Prostate gland (tissue), 2 donors: ENCODE results near the gene TPO. TPM values are rescaled to one million over a fixed set of nuclear protein-coding genes. Genes with fewer than 3 reads are reported as not detected.

Experiments used
- DNase-seq: peaks from one replicate; pipeline ENCODE4 v3.0.0-alpha.2; 2019; ENCODE audit warnings: low spot score
- H3K27ac ChIP-seq, 2 donors: fragments of 200-600 bp; sonication (generic); 2 replicates each; pipeline ENCODE4 v1.5.1; 2017 to 2019
- H3K27me3 ChIP-seq: fragments of 200-600 bp; sonication (generic); replicated peaks from 2 replicates; pipeline ENCODE4 v1.5.1; 2019; ENCODE audit not compliant: insufficient read depth
- H3K36me3 ChIP-seq, 2 donors: fragments of 200-600 bp; sonication (generic); 1 replicate in 1 of 2; 2 replicates in 1 of 2; pipeline versions ENCODE4 v1.5.1 to v1.8.1; 2017 to 2019
- H3K4me1 ChIP-seq: fragments of 200-600 bp; sonication (generic); replicated peaks from 2 replicates; pipeline ENCODE4 v1.5.1; 2019
- H3K4me3 ChIP-seq, 2 donors: fragments of 200-600 bp; sonication (generic); 2 replicates each; pipeline ENCODE4 v1.5.1; 2017 to 2019
- H3K9me3 ChIP-seq: fragments of 200-600 bp; sonication (generic); 2 replicates; pipeline ENCODE4 v1.5.1; 2017
- POLR2A ChIP-seq: fragments of 450-650 bp; IDR thresholded peaks from one replicate; pipeline ENCODE4 v1.6.1; 2016; ENCODE audit warnings: antibody characterized with exemption, mild to moderate bottlenecking
- POLR2AphosphoS5 ChIP-seq: sonication (generic); formaldehyde crosslinking; IDR thresholded peaks from one replicate; pipeline ENCODE4 v1.6.1; 2017; ENCODE audit warnings: antibody characterized with exemption
- WGBS: methylation state at CpG from one replicate; pipeline ENCODE4 v1.1.5; 2018; 5-methylcytosine and 5-hydroxymethylcytosine counted together
- intact Hi-C: fragments of 100-400 bp; cut with DNase I; formaldehyde crosslinking; loops from one replicate; pipeline ENCODE4 v1.14.2; 2022
- total RNA-seq, 2 donors: library from RNA; depleted of rRNA; stranded (reverse); fragments of >200 nt; gene quantifications; one replicate each; pipeline ENCODE4 v1.1.0, GENCODE V29; 2016
- TF ChIP-seq, protein P1 (sequence below), 4 experiments: fragments of 200-600 bp in 2 of 4; fragments of 450-650 bp in 2 of 4; sonication (generic) in 2 of 4; IDR thresholded peaks; 1 replicate in 3 of 4; 2 replicates in 1 of 4; pipeline ENCODE4 v1.5.1; 2016 to 2019; ENCODE audit warnings: antibody characterized with exemption in 4 of 4, mild to moderate bottlenecking in 2 of 4, moderate library complexity in 2 of 4

Gene TPO
- total RNA-seq, 2 donors from 2014 or later = 0.82 to 1.4 TPM

DNA sequence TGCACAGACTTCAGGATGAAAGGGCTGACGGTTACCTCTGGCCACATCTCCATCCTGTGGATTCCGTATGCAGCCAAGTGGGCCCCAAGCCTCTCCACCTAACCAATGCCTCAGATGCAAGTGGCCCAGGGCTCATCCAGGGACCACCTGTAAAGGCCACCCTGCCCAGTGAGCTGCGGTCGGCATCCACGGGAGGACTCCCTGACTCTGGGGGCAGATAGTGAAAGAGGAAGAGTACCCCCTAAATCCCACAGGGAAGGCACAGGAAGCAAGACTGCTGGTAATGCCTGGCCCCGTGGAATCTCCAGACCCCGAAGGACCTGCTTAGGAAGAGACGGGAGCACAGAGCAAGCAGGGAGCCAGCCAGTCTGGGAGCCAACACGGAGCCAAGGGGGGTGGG is 11.2 kb upstream of the TPO start:
- 88% methylated on average over 9 of the region's 9 CpGs for WGBS
- TF ChIP-seq POLR2A (no peak), POLR2AphosphoS5 (no peak)
- TF ChIP-seq, protein P1, sequence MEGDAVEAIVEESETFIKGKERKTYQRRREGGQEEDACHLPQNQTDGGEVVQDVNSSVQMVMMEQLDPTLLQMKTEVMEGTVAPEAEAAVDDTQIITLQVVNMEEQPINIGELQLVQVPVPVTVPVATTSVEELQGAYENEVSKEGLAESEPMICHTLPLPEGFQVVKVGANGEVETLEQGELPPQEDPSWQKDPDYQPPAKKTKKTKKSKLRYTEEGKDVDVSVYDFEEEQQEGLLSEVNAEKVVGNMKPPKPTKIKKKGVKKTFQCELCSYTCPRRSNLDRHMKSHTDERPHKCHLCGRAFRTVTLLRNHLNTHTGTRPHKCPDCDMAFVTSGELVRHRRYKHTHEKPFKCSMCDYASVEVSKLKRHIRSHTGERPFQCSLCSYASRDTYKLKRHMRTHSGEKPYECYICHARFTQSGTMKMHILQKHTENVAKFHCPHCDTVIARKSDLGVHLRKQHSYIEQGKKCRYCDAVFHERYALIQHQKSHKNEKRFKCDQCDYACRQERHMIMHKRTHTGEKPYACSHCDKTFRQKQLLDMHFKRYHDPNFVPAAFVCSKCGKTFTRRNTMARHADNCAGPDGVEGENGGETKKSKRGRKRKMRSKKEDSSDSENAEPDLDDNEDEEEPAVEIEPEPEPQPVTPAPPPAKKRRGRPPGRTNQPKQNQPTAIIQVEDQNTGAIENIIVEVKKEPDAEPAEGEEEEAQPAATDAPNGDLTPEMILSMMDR (IDR thresholded peaks at IDR 0.05) = no peak
- no peaks in the 10 kb centered on the region for H3K36me3 ChIP-seq

DNA sequence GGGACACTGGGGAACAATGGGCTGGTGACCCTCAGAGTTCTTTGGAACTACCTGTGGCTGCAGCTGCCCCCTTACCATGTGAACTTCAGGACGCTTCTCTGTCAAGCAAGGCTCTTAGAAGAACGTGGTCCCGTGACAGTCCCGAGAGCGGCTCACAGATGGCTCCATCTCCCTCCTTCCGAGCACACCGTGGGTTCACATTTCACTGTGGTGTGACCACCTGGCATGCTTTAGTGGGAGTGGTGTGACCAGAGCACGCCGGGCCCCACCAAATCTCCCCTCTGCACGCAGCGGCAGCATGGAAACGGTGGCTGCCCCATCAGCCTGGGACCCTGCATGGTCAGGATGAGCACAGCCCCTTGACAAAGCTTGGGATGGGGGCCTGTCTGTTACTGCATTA is 9.7 kb upstream of the TPO start:
- Histone ChIP-seq H3K36me3 (no peaks in the 10 kb centered on the region), H3K27ac (no peak overlapping the region), H3K4me1 (no peaks in the 10 kb centered on the region), H3K4me3 (no peak overlapping the region), H3K27me3 (no peaks in the 10 kb centered on the region), H3K9me3 (no peaks in the 10 kb centered on the region)
- no peak for DNase-seq
- intact Hi-C loops = no loop called here
- TF ChIP-seq, protein P1 (IDR thresholded peaks at IDR 0.05) = no peak
- no peak for TF ChIP-seq POLR2A
- 88% methylated on average over 12 of the region's 12 CpGs for WGBS

More for the DNA sequence above, 11.2 kb upstream of the TPO start:
- H3K27me3 ChIP-seq = no peaks in the 10 kb centered on the region
- H3K27ac ChIP-seq = no peak overlapping the region
- intact Hi-C loops = no loop called here
- no peaks in the 10 kb centered on the region for H3K9me3 ChIP-seq
- H3K4me3 ChIP-seq = no peak overlapping the region
- no peaks in the 10 kb centered on the region for H3K4me1 ChIP-seq
- no peak for DNase-seq

DNA sequence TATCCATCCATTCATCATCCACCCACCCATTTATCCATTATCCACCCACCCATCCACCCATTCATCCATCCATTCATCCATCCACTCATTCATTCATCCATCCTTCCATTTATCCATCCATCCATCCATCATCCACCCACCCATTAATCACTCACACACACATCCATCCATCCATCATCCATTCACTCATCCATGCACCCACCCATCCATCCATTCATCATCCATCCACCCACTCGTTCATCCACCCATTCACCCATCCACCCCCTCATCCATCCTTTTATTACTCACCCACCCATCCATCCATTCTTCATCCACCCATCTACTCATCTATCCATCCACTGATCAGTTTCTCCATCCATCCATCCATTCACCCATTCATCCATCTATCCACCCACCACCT is 8.1 kb upstream of the TPO start:
- TF ChIP-seq, protein P1 (IDR thresholded peaks at IDR 0.05) = no peak
- TF ChIP-seq POLR2A (no peak), POLR2AphosphoS5 (no peak)
- no peak overlapping the region for H3K27ac ChIP-seq
- DNase-seq = no peak
- no peaks in the 10 kb centered on the region for H3K9me3 ChIP-seq
- no peak overlapping the region for H3K4me3 ChIP-seq
- intact Hi-C loops = no loop called here
- H3K27me3 ChIP-seq = no peaks in the 10 kb centered on the region
- no peaks in the 10 kb centered on the region for H3K36me3 ChIP-seq
- H3K4me1 ChIP-seq = no peaks in the 10 kb centered on the region
- WGBS = 82% methylated on average over 1 of the region's 1 CpG

DNA sequence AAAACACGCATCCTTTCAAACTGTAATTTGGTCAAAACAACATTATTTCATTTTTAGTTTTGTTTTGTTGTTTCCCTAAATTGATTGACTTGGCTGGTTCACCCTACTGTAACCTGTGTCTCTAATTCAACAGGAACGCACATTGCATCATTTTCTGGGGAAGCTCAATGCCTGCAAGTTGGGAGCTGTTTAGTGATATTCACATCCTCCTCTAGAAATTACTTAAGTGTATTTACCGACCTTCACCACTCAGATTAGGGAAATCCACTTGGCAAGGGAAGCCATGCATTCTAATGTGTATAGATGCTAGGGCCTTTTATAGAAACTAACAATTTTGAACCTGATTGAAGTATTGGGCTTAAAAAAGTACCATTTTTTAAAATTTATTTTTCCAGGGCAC is 7.3 kb upstream of the TPO start:
- intact Hi-C loops = no loop called here
- DNase-seq = no peak
- Histone ChIP-seq H3K36me3 (no peaks in the 10 kb centered on the region), H3K9me3 (no peaks in the 10 kb centered on the region), H3K27ac (no peak overlapping the region), H3K4me3 (no peak overlapping the region), H3K27me3 (no peaks in the 10 kb centered on the region), H3K4me1 (no peaks in the 10 kb centered on the region)
- WGBS = 62% methylated on average over 3 of the region's 3 CpGs
- TF ChIP-seq POLR2A (no peak), POLR2AphosphoS5 (no peak)
- TF ChIP-seq, protein P1 (IDR thresholded peaks at IDR 0.05) = no peak

DNA sequence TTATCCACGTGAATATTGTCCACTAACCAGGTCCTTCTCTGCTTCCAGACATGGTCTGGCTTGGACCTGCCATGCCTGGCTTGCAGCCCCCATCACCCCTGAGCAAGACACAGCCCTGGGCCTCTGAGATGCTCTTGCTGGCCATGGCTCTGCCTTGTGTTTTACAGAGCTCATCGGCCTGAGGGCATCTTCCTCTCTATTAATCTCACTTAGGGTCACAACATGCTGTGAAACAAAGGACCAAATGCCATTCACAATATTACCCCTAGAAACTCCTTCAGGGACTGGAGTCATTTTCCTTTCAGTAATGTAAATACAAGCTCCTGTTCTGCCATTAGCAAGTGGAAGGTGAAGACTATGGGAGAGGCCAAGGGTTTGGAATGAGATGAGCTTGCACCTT is 6.8 kb upstream of the TPO start:
- Histone ChIP-seq H3K27ac (no peak overlapping the region), H3K36me3 (no peaks in the 10 kb centered on the region), H3K9me3 (no peaks in the 10 kb centered on the region), H3K4me3 (no peak overlapping the region), H3K4me1 (no peaks in the 10 kb centered on the region), H3K27me3 (no peaks in the 10 kb centered on the region)
- intact Hi-C loops = no loop called here
- WGBS = 95% methylated on average over 2 of the region's 2 CpGs
- TF ChIP-seq POLR2AphosphoS5 = no peak
- TF ChIP-seq, protein P1 (IDR thresholded peaks at IDR 0.05) = no peak
- no peak for TF ChIP-seq POLR2A
- DNase-seq = no peak
